Erythroblast (primary cell): ENCODE measurements around the gene FABP7.

Experiments
- GATA1 ChIP-seq: IDR thresholded peaks from 2 replicates; pipeline ENCODE4 v1.6.1; 2011; ENCODE audit warnings: low read depth, mild to moderate bottlenecking, control low read depth, low read length, moderate library complexity
- POLR2A ChIP-seq: IDR thresholded peaks from 2 replicates; pipeline ENCODE4 v1.6.1; 2011; ENCODE audit warnings: mild to moderate bottlenecking, low read length

DNA sequence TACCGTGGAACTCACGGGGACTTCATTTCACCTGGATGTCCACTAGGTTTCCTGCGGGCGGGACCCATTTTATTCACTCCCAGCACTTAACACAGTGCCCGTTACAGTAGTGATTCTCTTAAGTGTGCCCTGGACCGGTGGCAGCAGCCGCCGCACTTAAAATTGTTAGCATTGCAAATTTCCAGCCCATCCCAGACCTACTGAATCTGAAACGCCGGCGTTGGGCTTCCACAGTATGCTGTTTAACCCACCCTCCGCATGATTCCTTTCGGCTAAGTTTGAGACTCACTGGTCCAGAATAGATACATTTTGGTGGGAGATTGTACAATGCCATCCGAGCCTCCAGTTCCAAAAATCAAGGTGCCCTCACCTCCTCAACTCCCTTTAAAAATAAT is 10.5 kb downstream of the FABP7 start:
- TF ChIP-seq POLR2A (no peak), GATA1 (no peak)
